ENCODE data around the gene HS3ST5.
"Not testable (repeated sequence)": the region's sequence is repeated elsewhere in the genome, so short reads cannot be mapped to it uniquely, and the experiment has no call there.

The HS3ST5 gene

DNA sequence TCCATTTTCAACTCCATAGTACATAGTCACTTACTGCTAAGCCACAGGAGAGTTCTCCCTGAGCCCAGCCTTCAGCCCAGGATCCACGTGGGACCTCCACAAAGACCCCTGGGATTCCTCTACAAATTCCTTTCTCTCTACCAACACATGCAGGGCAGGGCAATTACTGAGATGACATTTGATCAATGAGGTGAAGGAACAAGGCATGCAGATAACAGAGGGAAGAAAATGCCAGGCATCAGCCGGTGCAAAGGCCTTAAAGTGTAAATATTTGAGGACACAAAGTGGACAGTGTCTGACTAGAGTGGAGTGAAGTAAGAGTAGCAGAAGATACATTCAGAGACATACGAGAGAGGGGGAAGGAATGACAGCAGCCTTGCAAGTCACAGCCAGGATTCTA, 70.2 kb downstream of the HS3ST5 start:
- DNase-seq, result no peak

DNA sequence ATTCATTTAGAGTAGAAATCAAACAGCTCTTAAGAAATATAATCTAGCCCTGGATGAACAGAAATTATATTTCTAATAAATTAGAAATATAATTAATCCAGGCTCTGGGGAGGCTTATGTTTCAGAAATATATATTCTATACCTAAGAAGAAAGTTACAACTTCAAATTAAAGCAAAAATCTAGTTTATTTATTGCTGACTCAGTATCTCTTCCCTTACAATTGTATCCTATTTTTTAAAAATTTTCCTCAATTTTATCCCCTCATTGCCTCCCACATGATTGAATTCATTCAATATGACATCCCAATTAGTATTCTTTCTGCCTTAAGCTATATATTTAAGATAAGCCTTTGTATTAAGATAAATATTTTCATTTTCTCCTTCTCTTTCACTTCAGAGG, 71.4 kb downstream of the HS3ST5 start:
- no peak for DNase-seq

DNA sequence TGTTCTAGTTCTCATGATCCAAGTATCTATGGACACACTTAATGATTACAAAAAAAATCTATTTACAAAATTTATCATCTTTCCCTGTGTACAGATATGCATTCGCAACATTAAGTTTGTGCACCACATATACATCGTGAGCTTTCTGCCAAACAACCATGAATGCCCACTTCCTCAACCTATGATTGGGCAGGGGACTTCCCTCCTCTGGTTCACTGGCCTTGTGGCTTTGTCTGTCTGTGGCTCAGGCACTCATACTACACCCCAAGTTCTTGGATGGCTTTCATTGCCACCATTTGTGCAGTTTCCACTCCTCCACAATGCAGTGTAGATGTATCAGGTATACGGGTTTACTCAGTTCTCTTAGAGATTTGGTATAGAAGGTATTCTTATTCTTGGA, 74.9 kb downstream of the HS3ST5 start:
- no peak for DNase-seq

DNA sequence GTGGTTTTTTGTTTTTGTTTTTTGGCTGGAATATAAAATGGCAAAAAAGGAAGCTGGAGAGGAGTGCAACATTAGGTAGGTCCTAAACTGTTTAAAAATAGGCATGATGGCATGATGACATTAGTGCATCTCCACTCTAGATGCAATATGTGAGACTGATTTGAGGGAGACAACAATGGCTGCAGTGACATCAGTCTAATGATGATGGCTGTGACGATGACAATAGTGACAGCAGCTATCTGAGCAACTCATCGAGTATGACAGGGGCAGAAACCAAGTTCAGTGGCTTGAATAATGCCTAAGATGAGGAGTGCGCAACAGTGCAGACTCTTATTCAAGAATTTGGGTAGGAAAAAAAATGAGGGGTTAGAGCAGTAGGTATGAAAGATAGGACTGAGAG, 82.0 kb downstream of the HS3ST5 start:
- no peak for DNase-seq

DNA sequence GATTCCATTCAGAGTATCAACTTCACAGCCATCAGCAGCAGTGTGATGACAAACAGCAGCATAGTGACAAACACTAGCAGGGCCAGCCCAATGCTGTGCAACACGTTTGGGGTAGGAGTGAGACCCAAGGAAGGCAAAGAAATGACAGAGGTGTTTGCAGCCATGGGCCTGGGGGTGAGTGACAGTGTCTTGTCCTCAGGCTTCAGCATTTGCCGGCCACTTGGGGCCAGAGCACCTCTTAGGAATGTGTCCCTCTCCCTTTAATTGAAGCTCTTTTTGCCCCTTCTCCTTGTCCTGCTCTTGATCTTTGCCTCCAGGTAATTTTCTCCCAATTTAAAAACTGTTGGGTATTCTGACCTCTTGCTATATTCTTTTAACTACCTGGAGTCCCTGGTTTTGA, 84.4 kb downstream of the HS3ST5 start:
- DNase-seq, result no peak

DNA sequence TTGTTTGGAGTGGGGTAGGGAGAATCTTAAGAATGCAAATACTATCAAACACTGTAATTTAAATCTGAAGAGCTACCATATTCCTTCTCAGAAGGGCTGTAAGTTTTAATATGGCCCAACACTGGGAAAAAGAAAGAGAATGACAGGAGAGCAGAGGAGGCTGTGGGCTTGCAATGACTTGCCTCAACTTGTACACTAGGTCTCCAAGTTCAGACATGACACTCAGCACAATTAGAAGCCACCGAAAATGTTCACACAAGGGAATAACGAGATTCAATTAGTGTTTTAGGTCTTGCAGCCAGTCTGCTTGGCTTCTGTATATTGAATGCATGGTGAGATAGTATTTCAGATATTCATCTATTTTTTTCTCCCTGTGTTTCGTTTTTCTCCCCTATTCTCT, 89.4 kb downstream of the HS3ST5 start:
- DNase-seq, result peak; percentile 72

DNA sequence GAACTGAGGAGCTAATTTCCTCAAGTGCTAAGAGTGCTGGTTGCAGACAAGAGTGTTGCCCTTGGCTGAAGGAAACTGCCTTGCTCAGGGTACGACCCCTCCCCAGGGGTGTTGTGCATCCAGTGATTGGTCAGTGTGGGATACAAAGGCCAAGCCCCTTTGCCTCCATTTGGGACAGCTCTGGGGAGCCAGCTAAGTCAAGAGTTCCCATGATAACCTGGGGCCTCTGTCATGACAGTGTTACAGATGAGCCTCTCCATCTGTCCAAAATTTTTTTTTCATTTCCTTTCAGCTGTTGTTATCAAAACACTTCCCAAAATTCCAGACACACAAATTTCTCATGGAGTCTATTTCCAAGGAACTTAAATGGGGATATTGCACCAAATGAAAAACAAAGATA, 93.3 kb downstream of the HS3ST5 start:
- DNase-seq, result no peak

DNA sequence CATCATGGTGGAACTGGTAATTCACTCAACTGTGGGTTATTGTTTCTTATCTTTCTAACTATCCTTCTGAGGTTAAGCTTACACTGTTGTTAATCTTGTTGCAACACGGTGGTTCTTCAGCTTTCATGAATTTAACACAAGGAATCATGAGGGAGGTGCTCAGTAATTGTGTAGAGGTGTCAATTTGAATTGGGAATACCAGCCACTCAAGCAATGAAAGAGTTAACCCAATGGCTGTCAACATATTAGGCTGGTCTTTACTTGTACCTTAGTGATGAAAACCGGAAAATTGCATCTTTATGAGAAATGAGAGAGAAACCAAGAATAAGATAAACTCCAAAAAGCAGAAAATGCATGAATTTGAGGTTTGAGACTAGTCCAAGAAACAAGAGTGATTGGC, 95.7 kb downstream of the HS3ST5 start:
- DNase-seq, result no peak

DNA sequence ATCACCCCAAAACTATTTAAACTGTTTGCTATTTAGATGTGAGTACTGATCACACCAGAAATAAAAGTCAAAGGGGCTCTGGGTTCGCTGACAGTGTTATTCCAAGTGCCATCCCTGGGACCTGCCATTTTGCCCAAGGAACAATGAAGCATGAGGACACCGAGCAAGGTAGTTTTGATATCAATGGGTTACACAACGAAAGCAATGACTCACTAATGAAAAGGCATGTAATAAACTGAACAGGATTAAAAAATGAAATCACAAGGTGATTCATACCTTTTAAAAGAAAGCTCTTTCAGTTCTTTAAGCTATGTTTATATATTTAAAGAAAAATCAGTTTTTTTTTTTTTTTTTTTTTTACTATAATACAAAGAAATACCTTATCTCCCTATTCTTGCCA, 102.0 kb downstream of the HS3ST5 start:
- DNase-seq, result no peak

DNA sequence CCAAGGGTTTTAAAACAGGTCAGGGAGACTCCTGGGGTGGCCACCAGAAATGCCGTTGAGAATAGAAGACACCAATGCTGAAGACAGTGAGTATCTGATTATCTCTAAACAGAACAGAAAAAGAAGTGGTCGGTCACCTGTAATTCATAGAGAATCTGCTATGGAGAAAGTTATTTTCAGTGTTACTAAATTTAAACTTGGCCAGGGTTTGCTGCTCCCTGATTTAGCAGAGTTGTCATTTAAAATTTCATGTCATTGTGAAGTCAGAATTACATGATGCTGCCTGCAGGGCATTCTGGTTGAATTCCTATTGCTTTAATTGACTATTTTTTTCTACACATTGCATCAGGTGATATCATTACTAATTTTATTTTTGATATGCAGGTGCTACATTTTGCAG, 114.1 kb downstream of the HS3ST5 start:
- DNase-seq, result no peak

DNA sequence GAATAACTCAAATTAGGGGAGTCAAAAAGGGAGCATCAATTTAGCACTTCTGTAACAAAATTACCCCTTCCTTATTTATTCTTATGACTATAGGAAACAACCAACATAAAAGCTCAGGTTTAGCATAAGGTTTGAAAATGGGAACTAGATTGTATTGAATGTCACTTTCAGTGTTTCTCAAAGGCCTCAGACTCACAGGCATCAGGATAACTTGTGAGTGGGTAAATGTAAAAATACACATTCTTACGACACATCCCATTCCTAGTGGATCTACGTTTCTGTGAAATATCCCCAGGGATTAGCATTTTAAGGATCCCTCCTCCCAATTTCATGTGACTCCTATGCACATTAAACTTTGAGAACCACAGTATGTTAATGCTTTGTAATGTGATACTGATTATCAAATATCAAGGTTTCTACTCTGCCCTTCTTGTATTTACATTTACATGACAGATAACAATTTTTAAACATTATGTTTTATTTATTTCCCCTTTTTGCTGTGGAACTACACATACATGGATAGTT, 114.8 kb downstream of the HS3ST5 start:
- DNase-seq, result no peak

DNA sequence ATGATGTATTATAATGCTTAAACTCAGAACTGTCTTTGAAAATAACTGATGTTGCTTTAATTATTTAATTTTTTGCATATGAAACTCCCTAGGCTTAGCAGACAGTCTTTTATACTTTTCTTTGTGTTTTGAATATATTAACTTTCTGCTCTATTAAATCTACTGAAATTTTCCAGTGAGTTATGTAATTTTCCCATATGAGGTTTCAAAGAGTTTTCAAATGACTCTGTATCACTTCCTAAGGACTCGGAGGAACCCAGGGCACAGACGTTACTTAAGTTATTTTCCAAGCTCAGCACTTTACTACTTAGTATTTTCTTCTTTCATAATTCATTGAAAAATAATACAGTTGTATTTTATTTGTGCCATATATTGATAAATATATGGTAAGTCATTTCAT, 122.6 kb downstream of the HS3ST5 start:
- no peak for DNase-seq

DNA sequence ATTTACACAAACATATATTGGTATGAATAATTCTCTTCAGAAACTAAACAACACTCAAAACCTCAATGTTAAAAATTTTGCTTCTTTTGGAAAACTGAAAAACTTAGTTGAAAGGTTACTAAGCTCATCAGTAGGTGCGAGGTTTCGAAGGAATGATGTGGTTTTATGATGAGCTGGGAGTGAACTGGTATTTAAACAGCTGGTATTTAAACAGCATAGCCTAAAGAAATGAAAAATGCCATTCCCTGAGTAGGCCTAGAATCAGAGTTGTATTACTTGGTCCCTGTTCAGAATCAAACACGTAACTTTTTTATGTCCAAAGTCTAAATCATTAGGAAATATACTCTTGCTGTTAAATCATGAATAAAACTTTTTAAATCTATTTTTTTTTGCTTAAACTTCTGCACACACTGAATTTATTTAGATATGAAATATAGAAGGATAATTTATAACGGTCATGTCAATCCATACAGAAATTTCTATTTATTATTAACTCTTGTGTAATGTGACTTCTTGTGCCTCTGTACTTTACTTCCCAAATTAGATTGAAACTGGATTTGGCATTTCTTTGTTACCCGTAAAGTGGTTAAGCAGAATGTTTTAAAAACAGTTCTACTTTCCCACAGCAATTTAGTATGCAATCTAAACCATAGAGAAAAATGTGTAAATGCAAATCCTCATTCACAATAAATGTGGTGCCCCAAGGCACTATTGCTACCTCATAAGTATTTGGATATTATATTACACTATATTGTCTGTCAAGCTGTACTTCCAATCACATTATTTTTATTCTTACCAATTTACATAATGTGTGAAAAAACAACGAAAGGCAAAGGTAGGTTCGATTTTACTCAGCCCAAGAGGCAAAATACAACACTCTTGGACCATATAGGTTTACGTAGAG, 124.1 kb downstream of the HS3ST5 start:
- DNase-seq, result no peak

DNA sequence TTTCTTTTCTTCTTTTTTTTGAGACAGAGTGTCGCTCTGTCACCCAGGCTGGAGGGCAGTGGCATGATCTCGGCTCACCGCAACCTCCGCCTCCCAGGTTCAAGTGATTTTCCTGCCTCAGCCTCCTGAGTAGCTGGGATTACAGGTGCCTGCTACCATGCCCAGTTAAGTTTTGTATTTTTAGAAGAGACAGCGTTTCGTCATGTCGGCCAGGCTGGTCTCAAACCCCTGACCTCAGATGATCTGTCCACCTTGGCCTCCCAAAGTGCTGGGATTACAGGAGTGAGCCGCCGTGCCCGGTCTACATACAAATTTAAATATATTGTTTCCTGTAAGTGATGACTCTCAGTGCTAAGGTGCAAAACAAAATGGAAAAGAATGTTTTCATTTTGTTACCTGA, 124.8 kb downstream of the HS3ST5 start:
- DNase-seq, result not testable (repeated sequence)

DNA sequence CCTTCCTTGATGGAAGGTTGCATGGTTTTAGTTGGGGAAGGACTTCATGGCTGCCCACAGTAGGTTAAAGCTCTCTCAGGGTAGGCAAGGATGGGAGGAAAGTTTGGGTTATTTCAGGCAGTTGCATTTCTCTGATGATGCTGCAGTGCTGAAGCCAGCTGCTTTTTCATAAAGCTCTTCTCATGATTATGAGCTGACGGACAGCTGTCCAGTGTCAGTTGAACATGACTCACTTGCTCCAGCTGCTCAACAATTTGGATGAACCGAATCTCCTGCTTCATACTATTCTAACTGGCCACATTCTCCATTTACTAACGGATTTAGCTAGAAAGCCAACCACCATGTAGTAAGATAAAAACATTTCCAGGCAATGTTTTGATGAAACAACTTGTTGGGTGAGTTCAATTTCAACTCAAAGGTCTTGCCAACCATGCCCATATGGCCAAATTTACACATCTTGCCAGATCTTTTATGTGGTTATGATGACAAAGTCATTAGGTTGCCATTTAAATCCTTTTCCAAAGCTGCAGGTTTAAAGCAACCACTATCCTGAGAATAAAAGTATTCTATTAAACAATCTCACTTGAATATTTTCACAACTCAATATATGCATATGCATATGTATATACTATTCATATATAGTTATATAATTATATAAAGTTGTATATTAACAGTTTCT, 125.9 kb downstream of the HS3ST5 start:
- no peak for DNase-seq

DNA sequence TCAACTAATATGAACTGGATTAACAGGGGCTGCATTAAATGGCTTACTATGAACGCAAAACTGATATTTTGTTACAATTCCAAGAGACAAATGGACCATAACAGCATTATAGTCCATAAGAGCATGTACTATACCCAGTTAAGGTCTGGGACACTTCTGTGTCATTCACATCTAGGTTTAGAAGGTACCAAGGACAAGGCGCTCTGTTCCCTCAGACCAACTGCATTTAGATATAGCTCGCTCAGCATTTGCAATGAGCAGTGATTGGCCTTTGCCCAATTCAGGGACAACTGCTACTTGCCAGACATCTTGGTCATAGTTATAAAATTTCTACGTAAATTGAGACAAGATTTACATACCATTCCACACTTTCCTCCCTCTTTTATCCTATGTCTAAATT, 132.4 kb downstream of the HS3ST5 start:
- no peak for DNase-seq

DNA sequence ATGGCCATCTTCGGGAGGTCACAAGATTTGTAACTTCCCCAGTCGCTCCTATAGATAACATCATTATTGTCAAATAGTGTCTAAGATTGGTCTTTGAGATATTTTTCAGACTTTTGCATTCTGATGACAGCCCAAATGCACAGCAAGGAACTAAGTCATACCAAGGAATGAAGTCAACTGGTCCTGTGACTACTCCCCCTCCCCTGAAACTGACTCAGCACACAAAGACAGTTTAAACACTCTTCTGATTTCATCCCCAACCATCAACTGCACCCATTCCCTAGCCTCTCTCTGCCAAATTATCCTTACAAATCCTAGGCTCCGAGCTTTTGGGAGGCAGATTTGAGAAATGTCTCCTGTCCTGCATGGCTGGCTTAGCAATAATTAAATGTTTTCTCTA, 139.4 kb downstream of the HS3ST5 start:
- no peak for DNase-seq

DNA sequence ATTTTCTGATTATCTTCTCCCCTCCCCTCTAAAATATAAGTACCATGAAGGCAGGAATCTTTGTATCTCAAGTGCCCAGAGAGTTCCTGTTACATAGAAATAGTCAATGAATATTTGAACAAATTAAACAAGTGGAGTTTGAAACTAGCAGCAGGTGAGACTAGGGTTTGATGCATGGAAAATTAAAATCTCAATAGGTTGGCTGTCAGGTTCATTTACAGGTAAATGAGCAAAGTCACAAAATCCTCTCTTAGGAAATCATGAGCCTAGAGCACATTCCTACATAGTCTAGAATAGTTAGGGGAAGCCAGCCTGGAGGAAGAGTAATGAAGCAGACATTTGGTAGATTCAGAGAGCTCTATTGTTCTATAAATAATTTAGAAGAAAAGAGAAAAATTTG, 140.4 kb downstream of the HS3ST5 start:
- DNase-seq, result no peak

DNA sequence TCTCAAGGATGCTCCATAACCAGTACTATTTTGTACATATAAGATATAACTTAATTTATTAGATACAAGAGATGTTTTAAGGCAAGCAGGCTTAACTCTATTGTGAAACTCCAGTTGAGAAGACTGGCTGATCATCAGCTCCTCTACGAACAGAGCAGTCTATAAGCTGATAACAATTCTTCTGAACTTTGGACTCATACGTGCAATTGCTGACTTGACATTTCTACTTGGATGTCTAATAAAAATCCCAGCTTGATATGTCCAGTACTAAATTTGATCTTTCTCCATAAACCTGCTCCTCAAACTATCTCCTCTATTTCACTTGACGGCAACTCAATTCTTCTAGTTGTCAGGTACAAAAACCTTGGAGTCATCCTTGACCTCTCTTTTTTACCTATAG, 141.9 kb downstream of the HS3ST5 start:
- DNase-seq, result no peak

DNA sequence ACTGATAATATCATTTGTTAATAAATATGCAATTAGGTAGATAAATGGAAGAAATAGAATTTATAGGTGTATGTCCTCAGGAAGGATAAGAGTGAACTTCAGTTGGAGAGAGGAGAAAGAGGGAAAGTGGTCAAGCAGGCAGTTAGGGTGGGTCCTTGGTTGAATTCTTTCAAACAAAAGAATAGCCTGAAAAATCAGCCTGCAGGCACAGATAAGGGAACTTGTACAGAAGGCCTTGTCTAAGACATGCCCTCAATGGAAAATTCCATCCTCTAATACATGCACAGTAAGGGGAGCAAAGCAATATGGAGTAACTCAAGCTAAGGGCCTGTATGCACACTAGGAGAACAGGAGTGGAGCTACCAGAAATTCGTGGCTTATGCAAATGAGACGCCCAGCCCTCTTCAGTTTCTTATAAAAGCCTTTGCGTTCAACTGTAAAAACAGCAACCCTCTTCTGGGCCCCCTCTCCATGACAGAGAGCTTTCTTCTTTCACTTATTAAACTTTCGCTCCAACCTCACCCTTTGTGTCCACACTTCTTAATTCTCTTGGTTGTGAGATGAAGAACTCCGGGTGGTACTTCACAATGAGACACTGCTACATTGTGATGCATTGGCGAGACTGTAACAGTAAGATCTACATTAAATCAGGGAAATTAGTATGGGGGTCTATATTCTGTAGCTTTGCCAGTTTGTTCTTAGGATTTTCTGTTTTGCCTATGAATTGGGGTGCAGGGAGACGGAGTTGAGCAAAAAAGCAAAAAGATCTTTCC, 147.0 kb downstream of the HS3ST5 start:
- no peak for DNase-seq

DNA sequence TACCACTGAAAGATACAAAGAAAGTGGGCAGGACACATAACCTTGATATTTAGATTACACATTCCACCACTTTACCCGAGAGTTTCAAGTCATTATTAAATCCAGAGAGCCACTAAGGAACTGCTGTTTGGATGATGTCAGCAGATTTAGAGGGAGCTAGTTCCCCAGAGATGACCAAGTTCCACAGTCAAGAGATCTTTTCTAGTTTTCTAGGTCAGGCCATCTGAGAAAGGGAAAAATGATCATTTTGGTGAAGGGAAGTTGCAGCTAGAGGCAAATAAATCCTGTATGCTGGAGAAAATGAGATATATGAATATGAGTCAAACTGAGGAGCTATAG, 147.8 kb downstream of the HS3ST5 start:
- DNase-seq, result no peak

DNA sequence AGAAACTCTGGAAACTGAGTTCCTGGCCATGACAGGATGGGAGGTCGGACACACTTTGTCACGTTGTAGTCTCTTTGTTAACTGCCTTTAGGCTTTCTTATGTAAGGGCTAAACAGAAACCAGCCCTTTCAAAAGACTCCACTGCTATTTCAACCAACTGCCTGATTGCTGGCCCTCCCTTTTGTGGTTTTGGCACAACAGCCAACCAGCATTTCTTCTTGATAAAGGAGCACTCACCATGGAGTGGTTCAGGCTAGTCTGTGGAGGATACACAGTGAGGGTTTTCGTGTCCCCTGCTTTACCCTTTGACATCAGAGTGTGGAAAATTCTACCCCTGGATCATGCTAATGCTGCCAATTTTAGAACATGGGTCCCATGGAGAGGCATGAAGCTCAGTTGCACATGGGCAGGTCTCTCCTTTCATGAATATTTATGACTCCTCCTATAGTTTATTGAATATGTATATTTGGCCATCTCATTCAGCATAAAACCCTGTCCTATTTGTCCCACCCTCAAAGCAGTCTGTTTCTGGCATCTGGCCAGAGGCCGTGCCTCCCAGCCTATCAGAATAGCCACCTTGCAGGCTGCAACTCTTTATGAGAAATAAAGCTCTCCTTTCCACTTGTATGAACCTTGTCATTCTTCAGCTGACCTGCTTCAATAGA, 148.3 kb downstream of the HS3ST5 start:
- DNase-seq, result no peak

DNA sequence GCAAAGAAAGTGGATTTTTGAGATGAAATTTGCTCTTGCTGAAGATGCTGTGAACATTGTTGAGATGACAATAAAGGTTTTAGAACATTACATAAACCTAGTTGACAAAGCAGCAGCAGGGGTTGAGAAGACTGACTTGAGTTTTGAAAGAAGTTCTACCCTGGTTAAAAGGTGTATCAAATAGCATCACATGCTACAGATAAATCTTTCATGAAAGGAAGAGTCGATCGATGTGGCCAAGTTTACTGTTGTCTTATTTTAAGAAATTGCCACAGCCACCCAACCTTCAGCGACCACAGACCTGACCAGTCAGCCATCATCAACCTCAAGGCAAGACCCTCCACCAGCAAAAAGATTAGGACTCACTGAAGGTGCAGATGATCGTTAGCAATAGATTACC, 155.3 kb downstream of the HS3ST5 start:
- DNase-seq, result no peak
